Activated CD4-positive, alpha-beta T cell treated with anti-CD3 and anti-CD28 coated beads, Interleukin-2, amount 10 ng/mL, durations not matched to agents 7 days and 5 days (primary cell): Measurements from ENCODE around the gene SLC5A9. TPM values are rescaled to one million over a fixed set of nuclear protein-coding genes. Genes with fewer than 3 reads are reported as not detected.

Experiments used
- CTCF ChIA-PET: fragments of 350-600 bp; sonication (Branson Sonifier 250); formaldehyde crosslinking; loops from one replicate; lab custom pipeline; 2021; ENCODE audit warnings: antibody characterized with exemption; lab: Charles Lee
- POLR2A ChIA-PET: fragments of 350-600 bp; sonication (Branson Sonifier 250); formaldehyde crosslinking; loops from one replicate; lab custom pipeline; 2021; ENCODE audit warnings: antibody characterized with exemption; lab: Charles Lee
- DNase-seq: peaks from one replicate; pipeline ENCODE4 v3.0.0-alpha.2; 2020
- H3K27ac Mint-ChIP-seq: one replicate; pipeline ENCODE4 v1.8.0; 2021; ENCODE audit warnings: mild to moderate bottlenecking, moderate library complexity, mixed read lengths
- H3K27me3 Mint-ChIP-seq: one replicate; pipeline ENCODE4 v1.8.0; 2021; ENCODE audit warnings: mixed read lengths
- H3K36me3 Mint-ChIP-seq: one replicate; pipeline ENCODE4 v1.8.0; 2021; ENCODE audit warnings: low read depth, mixed read lengths
- H3K4me1 Mint-ChIP-seq: one replicate; pipeline ENCODE4 v1.8.0; 2021; ENCODE audit warnings: mixed read lengths
- H3K4me3 Mint-ChIP-seq: one replicate; pipeline ENCODE4 v1.8.0; 2021; ENCODE audit warnings: mild to moderate bottlenecking, moderate library complexity, mixed read lengths
- H3K9me3 Mint-ChIP-seq: one replicate; pipeline ENCODE4 v1.8.0; 2021; ENCODE audit warnings: mixed read lengths
- total RNA-seq, 2 experiments: library from RNA; stranded (reverse); gene quantifications; one replicate each; pipeline ENCODE4 v1.2.3, GENCODE V29; 2021

The SLC5A9 gene
- total RNA-seq, result not detected

DNA sequence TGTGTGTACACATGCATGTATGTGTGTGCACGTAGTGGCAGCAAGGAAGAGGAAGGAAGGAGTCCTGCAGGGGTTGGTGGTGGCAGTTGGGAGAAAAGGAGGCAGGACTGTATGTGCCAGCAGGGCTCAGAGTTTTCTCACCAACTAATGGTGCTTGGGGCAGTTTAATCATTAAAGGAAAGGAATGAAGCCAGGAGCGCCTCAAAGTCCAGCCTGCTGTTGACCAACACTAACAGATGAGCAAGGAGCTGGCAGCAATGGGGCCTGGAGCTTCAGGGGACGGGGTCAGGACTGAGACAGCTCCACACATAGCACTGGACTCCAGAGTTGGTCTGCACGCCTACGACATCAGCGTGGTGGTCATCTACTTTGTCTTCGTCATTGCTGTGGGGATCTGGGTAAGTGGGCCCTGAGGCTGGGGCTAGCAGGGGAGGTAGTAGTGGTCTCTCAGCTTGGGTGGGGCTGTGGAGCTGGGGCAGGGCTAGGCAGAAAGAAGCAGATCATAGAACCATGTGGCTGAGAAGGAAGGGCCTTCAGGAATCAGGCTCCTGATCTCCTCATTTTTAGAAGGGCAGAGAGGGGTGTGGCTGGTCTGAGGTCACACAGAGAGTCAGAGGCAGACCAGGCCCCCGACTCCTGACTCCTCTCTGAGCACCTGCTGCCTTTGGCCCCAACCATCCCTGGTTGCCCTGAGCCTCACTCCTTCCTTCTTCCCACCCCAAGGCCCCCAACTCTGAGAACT lies at the start of gene SLC5A9:
SLC5A9 (plus strand) TSS at position 216 of the 742 bp plus-strand sequence; CDS start at position 237, 21 bp downstream.
- DNase-seq, result no peak
- ChIA-PET CTCF (no interaction called here), POLR2A (no interaction called here)
- no peak within 1 kb of the TSS for H3K27ac Mint-ChIP-seq
- peaks cover 7% of the 10 kb centered on the region for H3K27me3 Mint-ChIP-seq
- H3K4me1 Mint-ChIP-seq, result no peaks in the 10 kb centered on the region
- H3K4me3 Mint-ChIP-seq, result no peak within 1 kb of the TSS
- no peaks in the 10 kb centered on the region for H3K36me3 Mint-ChIP-seq
- no peaks in the 10 kb centered on the region for H3K9me3 Mint-ChIP-seq

GRCh38 chr1:48175116-48175515 lies 47.4 kb upstream of the SLC5A9 start:
- POLR2A ChIA-PET, result no interaction called here
- no peak overlapping the region for H3K4me3 Mint-ChIP-seq
- no peaks in the 10 kb centered on the region for H3K4me1 Mint-ChIP-seq

GRCh38 chr1:48177257-48177656 lies 45.3 kb upstream of the SLC5A9 start:
- H3K9me3 Mint-ChIP-seq, result no peaks in the 10 kb centered on the region
- no peaks in the 10 kb centered on the region for H3K4me1 Mint-ChIP-seq
- H3K36me3 Mint-ChIP-seq, result no peaks in the 10 kb centered on the region
- ChIA-PET CTCF (no interaction called here), POLR2A (no interaction called here)
- H3K4me3 Mint-ChIP-seq, result no peak overlapping the region
- peaks cover 12% of the 10 kb centered on the region for H3K27me3 Mint-ChIP-seq
- no peak overlapping the region for H3K27ac Mint-ChIP-seq
- no peak for DNase-seq

More at GRCh38 chr1:48175116-48175515, 47.4 kb upstream of the SLC5A9 start:
- Mint-ChIP-seq H3K36me3 (no peaks in the 10 kb centered on the region), H3K27ac (no peak overlapping the region), H3K27me3 (peaks cover 11% of the 10 kb centered on the region), H3K9me3 (peaks cover 4% of the 10 kb centered on the region)
- CTCF ChIA-PET, result no interaction called here
- DNase-seq, result no peak

DNA sequence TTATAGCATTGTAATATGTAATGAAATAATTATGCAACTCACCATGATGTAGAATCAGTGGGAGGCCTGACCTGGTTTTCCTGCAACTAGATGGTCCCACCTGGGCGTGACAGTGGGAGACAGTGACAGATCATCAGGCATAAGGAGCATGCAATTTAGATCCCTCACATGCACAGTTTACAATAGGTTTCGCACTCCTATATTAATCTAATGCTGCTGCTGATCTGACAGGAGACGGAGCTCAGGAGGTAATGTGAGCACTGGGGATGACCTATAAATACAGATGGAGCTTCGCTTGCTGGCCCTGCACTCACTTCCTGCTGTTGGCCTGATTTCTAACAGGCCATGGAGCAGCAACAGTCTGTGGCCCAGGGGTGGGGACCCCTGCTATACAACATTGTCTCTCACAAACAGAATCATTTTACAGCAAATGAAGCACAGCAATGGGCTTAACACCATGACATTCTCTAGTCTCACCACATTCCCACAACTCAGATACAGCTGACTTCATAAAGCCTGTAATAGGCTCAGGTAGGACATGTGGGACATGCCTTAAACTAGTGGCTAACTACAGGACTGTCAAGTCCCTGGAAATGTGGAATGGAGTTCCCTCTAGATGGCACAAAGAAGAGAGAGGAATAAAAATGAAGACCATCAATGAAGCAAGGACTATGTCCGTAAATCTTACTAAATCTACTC lies 40.7 kb upstream of the SLC5A9 start:
- POLR2A ChIA-PET, result no interaction called here
- H3K27ac Mint-ChIP-seq, result no peak overlapping the region
- H3K36me3 Mint-ChIP-seq, result no peaks in the 10 kb centered on the region
- no peak overlapping the region for H3K4me3 Mint-ChIP-seq
- no peak for DNase-seq
- peaks cover 13% of the 10 kb centered on the region for H3K27me3 Mint-ChIP-seq
- CTCF ChIA-PET, result no interaction called here
- H3K9me3 Mint-ChIP-seq, result peaks cover under 1% of the 10 kb centered on the region
- H3K4me1 Mint-ChIP-seq, result no peaks in the 10 kb centered on the region

DNA sequence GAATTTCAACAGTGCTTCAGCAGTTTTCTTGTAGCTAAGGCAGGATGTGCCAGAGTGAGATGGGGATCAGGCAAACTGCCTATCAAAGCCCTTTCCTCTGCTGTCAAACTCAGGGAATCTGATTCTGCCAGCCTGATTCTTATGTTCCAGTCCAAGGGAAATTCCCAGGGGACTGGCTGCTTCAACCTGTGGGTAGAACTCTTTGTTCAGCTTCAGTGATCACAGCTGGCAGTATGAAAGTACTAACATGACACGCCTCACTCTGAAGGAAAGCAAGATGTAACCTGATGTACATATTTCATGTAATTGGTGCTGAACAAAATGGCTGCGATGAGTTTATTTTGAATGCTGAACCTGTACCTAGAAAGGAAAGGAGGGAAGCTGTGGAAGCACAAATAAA lies 40.1 kb upstream of the SLC5A9 start:
- no peak overlapping the region for H3K4me3 Mint-ChIP-seq
- ChIA-PET CTCF (no interaction called here), POLR2A (no interaction called here)

DNA sequence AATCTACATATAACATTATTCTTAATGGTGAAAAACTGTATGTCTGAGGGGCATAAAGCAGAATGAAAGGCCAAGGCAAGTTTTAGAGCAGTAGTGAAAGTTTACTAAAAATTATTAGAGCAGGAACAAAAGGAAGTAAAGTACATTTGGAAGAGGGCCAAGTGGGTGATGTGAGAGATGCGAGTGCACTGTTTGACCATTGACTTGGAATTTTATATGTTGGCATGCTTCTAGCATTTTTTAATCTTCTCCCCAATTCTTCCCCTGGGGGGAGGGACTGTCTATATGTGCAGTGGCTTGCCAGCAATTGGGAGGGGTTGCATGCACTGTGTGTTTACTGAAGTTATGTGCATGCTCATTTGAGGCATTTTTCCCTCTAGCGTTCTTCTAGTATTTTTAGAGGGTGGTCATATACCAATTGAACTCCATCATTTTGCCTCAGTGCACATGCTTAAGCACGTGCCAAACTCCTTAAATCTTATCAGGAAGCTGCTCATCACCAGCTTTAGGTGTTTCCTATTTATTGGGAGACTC lies 36.1 kb upstream of the SLC5A9 start:
- H3K27me3 Mint-ChIP-seq, result peaks cover 5% of the 10 kb centered on the region

More for the DNA sequence above, 40.1 kb upstream of the SLC5A9 start:
- H3K4me1 Mint-ChIP-seq, result no peaks in the 10 kb centered on the region
- peaks cover 12% of the 10 kb centered on the region for H3K27me3 Mint-ChIP-seq
- no peaks in the 10 kb centered on the region for H3K36me3 Mint-ChIP-seq
- no peak for DNase-seq
- peaks cover 5% of the 10 kb centered on the region for H3K9me3 Mint-ChIP-seq
- no peak overlapping the region for H3K27ac Mint-ChIP-seq

DNA sequence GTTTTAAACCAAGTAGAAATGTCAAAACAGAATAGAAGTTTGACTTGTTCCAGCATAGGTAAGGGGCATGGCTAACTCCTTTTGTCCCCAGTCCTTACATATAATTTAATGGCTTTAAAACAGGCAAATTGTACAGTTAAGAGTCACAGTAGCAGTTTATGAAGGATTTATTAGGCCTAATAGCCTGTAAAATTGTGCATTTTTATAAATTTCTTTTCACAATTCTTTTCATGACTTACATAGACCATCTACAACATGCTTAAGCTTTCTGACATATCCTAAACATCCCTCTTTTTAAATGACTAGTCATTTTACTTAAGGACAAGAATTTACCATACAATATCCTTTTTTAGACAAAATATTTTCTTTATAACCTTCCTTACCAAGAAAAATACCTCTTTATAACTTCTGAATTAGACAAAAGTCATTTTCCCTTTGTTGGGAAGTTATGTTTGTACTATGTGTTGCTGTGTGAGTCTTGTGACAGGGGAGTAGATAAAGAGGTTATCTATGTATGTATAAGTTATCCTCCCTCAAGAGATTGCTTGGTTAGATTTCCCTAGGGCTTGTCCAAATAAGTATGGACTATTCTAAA lies 34.5 kb upstream of the SLC5A9 start:
- H3K27me3 Mint-ChIP-seq, result peaks cover 5% of the 10 kb centered on the region
- H3K9me3 Mint-ChIP-seq, result peaks cover 15% of the 10 kb centered on the region
- no peak for DNase-seq
- CTCF ChIA-PET, result no interaction called here
- POLR2A ChIA-PET, result no interaction called here
- no peaks in the 10 kb centered on the region for H3K36me3 Mint-ChIP-seq
- no peak overlapping the region for H3K4me3 Mint-ChIP-seq
- H3K4me1 Mint-ChIP-seq, result no peaks in the 10 kb centered on the region
- H3K27ac Mint-ChIP-seq, result no peak overlapping the region

More for the DNA sequence above, 36.1 kb upstream of the SLC5A9 start:
- ChIA-PET POLR2A (no interaction called here), CTCF (no interaction called here)
- Mint-ChIP-seq H3K9me3 (peaks cover 15% of the 10 kb centered on the region), H3K27ac (no peak overlapping the region), H3K36me3 (no peaks in the 10 kb centered on the region), H3K4me1 (no peaks in the 10 kb centered on the region), H3K4me3 (no peak overlapping the region)
- DNase-seq, result no peak

DNA sequence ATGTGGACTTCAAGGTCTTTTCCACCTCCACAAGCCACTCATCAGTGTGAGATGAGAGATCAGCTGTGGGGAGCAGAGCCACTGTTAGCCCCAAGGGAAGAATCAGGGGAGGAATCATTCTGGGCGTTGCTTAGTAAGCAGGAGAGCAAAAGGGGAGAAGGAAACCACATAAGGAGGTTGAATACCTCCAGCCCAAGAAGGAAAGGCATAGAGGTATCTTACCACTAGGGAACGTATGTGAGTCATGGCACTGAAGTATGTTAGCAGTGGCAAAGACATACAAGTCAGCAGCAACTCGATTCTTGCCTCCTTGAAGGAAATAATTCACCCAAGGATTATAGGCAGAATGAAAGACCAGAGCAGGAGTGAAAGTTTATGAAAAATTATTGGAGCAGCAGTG lies 31.6 kb upstream of the SLC5A9 start:
- ChIA-PET POLR2A (no interaction called here), CTCF (no interaction called here)
- no peak for DNase-seq
- no peaks in the 10 kb centered on the region for H3K36me3 Mint-ChIP-seq
- peaks cover 15% of the 10 kb centered on the region for H3K9me3 Mint-ChIP-seq
- H3K4me1 Mint-ChIP-seq, result no peaks in the 10 kb centered on the region
- no peak overlapping the region for H3K27ac Mint-ChIP-seq
- peaks cover 6% of the 10 kb centered on the region for H3K27me3 Mint-ChIP-seq
- no peak overlapping the region for H3K4me3 Mint-ChIP-seq

DNA sequence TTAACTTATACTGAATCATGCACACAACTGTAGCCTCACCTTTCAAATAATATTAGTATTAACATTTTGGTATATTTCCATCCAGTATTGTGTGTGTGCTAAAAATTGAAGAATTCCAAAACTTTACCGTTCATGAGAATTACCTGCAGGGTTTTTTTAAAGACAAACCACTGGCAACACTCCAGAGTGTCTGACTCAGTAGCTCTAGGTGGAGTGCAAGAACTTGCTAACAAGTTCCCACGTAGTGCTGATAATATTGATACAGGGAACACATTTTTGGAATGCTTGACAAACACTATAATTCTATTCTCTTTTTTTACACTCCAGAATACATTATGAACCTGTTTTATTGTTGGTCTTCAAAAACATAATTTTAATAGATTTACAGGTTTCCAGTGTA lies 27.7 kb upstream of the SLC5A9 start:
- CTCF ChIA-PET, result no interaction called here
- no peaks in the 10 kb centered on the region for H3K4me1 Mint-ChIP-seq

GRCh38 chr1:48196237-48196636 lies 26.3 kb upstream of the SLC5A9 start:
- Mint-ChIP-seq H3K9me3 (no peaks in the 10 kb centered on the region), H3K27me3 (peaks cover 11% of the 10 kb centered on the region), H3K27ac (no peak overlapping the region), H3K4me1 (no peaks in the 10 kb centered on the region), H3K4me3 (no peak overlapping the region), H3K36me3 (no peaks in the 10 kb centered on the region)
- ChIA-PET CTCF (interaction anchor here (0.6 kb wide), 1 partner anchor 518 kb away, joined by 3 read pairs; no protein-coding TSS in a partner anchor), POLR2A (no interaction called here)
- DNase-seq, result no peak

More for the DNA sequence above, 27.7 kb upstream of the SLC5A9 start:
- H3K4me3 Mint-ChIP-seq, result no peak overlapping the region
- H3K36me3 Mint-ChIP-seq, result no peaks in the 10 kb centered on the region
- no peaks in the 10 kb centered on the region for H3K9me3 Mint-ChIP-seq
- POLR2A ChIA-PET, result no interaction called here
- DNase-seq, result no peak
- no peak overlapping the region for H3K27ac Mint-ChIP-seq
- peaks cover 9% of the 10 kb centered on the region for H3K27me3 Mint-ChIP-seq

GRCh38 chr1:48198970-48199369 lies 23.5 kb upstream of the SLC5A9 start:
- Mint-ChIP-seq H3K4me1 (no peaks in the 10 kb centered on the region), H3K27ac (no peak overlapping the region), H3K4me3 (no peak overlapping the region), H3K27me3 (peaks cover 11% of the 10 kb centered on the region), H3K9me3 (no peaks in the 10 kb centered on the region), H3K36me3 (no peaks in the 10 kb centered on the region)
- DNase-seq, result no peak
- ChIA-PET CTCF (no interaction called here), POLR2A (no interaction called here)

GRCh38 chr1:48200166-48200900 lies 22.2 kb upstream of the SLC5A9 start:
- no peak for DNase-seq
- Mint-ChIP-seq H3K27ac (no peak overlapping the region), H3K36me3 (no peaks in the 10 kb centered on the region), H3K4me3 (no peak overlapping the region), H3K4me1 (no peaks in the 10 kb centered on the region), H3K9me3 (no peaks in the 10 kb centered on the region), H3K27me3 (peaks cover 9% of the 10 kb centered on the region)
- CTCF ChIA-PET, result interaction anchor here (1.2 kb wide), 1 partner anchor 91 kb away, joined by 4 read pairs; no protein-coding TSS in a partner anchor
- POLR2A ChIA-PET, result no interaction called here
